Activated CD4-positive, alpha-beta T cell treated with anti-CD3 and anti-CD28 coated beads for 1 hour (primary cell): ENCODE measurements around the gene UGT1A8.

Experiments
- DNase-seq: peaks from one replicate; pipeline ENCODE4 v3.0.0-alpha.2; 2020

Gene UGT1A8

GRCh38 chr2:233772153-233772552 is 154.7 kb downstream of the UGT1A8 start:
- no peak for DNase-seq

- DNase-seq: no peak
Measured at GRCh38 chr2:233772583-233772982, 155.2 kb downstream of the UGT1A8 start.

GRCh38 chr2:233773854-233774253 is 156.4 kb downstream of the UGT1A8 start:
- DNase-seq: no peak

- no peak for DNase-seq
Measured at GRCh38 chr2:233775414-233775813, 158.0 kb downstream of the UGT1A8 start.

GRCh38 chr2:233778030-233778429 is 160.6 kb downstream of the UGT1A8 start, which contains the start of gene MROH2A:
Gene MROH2A, plus strand, starts transcription at chr2:233778330. Its CDS starts 1,029 bp downstream, at chr2:233779359.
- no peak for DNase-seq

GRCh38 chr2:233779722-233780121 is 162.3 kb downstream of the UGT1A8 start:
- DNase-seq: no peak

GRCh38 chr2:233780771-233781170 is 163.3 kb downstream of the UGT1A8 start:
- DNase-seq: no peak

GRCh38 chr2:233789554-233789953 is 172.1 kb downstream of the UGT1A8 start:
- no peak for DNase-seq

- no peak for DNase-seq
Measured at GRCh38 chr2:233791151-233791882, 173.9 kb downstream of the UGT1A8 start.

- no peak for DNase-seq
Measured at GRCh38 chr2:233791883-233792329, 174.5 kb downstream of the UGT1A8 start.

GRCh38 chr2:233792720-233793119 is 175.3 kb downstream of the UGT1A8 start:
- DNase-seq: no peak

GRCh38 chr2:233793465-233794127 is 176.2 kb downstream of the UGT1A8 start:
- DNase-seq: no peak

- no peak for DNase-seq
Measured at GRCh38 chr2:233794128-233794658, 176.8 kb downstream of the UGT1A8 start.

GRCh38 chr2:233795735-233796171 is 178.3 kb downstream of the UGT1A8 start:
- DNase-seq: no peak

GRCh38 chr2:233796254-233796653 is 178.8 kb downstream of the UGT1A8 start:
- DNase-seq: no peak

- no peak for DNase-seq
Measured at GRCh38 chr2:233798335-233799086, 181.1 kb downstream of the UGT1A8 start.

GRCh38 chr2:233799087-233799665 is 181.7 kb downstream of the UGT1A8 start:
- DNase-seq: peak; percentile 2

GRCh38 chr2:233799716-233800115 is 182.3 kb downstream of the UGT1A8 start:
- no peak for DNase-seq

- DNase-seq: no peak
Measured at GRCh38 chr2:233800208-233800607, 182.8 kb downstream of the UGT1A8 start.

GRCh38 chr2:233801357-233802131 is 184.1 kb downstream of the UGT1A8 start:
- no peak for DNase-seq

- no peak for DNase-seq
Measured at GRCh38 chr2:233802132-233802815, 184.8 kb downstream of the UGT1A8 start.
